Kidney epithelial cell (primary cell): ENCODE data around the gene ADAD2. TPM values are rescaled to one million over a fixed set of nuclear protein-coding genes. Genes with fewer than 3 reads are reported as not detected.

Source experiments
- DNase-seq: peaks from one replicate; pipeline ENCODE4 v3.0.0-alpha.2; 2010; ENCODE audit warnings: low read depth
- H3K27me3 ChIP-seq: 2 replicates; pipeline ENCODE4 v1.6.0; 2011; ENCODE audit warnings: low read length; ENCODE audit not compliant: control insufficient read depth, insufficient read depth
- H3K36me3 ChIP-seq: 2 replicates; pipeline ENCODE4 v1.5.1; 2011; ENCODE audit warnings: low read length; ENCODE audit not compliant: control insufficient read depth, insufficient read depth
- H3K4me3 ChIP-seq: 2 replicates; pipeline ENCODE4 v1.5.1; 2011; ENCODE audit warnings: low read depth, mild to moderate bottlenecking, control low read depth, low read length
- CTCF ChIP-seq: IDR thresholded peaks from 2 replicates; pipeline ENCODE4 v1.5.1; 2011; ENCODE audit warnings: mild to moderate bottlenecking, moderate library complexity, low read length, control low read depth, inconsistent platforms; ENCODE audit not compliant: insufficient read depth, poor library complexity, severe bottlenecking
- total RNA-seq: library from RNA; depleted of rRNA; stranded (reverse); fragments of >200 nt; gene quantifications from 2 replicates; pipeline ENCODE4 v1.2.3, GENCODE V29; 2015

Gene ADAD2
- total RNA-seq = not detected in 2 replicates

GRCh38 chr16:84190731-84191388 lies at the start of gene ADAD2:
Gene ADAD2, plus strand, starts transcription at chr16:84191157. Its CDS starts 74 bp downstream, at chr16:84191231.
- no peak for DNase-seq
- Histone ChIP-seq H3K27me3 (peaks cover 5% of the 10 kb centered on the region), H3K4me3 (no peak within 1 kb of the TSS), H3K36me3 (no peaks in the 10 kb centered on the region)
- no peak for TF ChIP-seq CTCF

GRCh38 chr16:84143081-84143480 lies 47.9 kb upstream of the ADAD2 start:
- TF ChIP-seq CTCF = no peak
- Histone ChIP-seq H3K4me3 (no peak overlapping the region), H3K27me3 (peaks cover 10% of the 10 kb centered on the region), H3K36me3 (no peaks in the 10 kb centered on the region)
- DNase-seq = no peak

- H3K27me3 ChIP-seq = peaks cover 10% of the 10 kb centered on the region
- no peak for DNase-seq
- peak overlapping the region; percentile 90 for H3K4me3 ChIP-seq
- H3K36me3 ChIP-seq = no peaks in the 10 kb centered on the region
- TF ChIP-seq CTCF = no peak
These were observed 47.2 kb upstream of the ADAD2 start for GRCh38 chr16:84143784-84144199.

GRCh38 chr16:84144209-84144858 lies 46.6 kb upstream of the ADAD2 start:
- TF ChIP-seq CTCF = peak; percentile 42
- DNase-seq = no peak

GRCh38 chr16:84144859-84145639 lies 45.9 kb upstream of the ADAD2 start, which contains the start of the genes DNAAF1 and HSDL1:
Gene DNAAF1, plus strand, starts transcription at chr16:84145308. Its CDS starts 133 bp downstream, at chr16:84145441.
Gene HSDL1, minus strand, starts transcription at chr16:84145177. Its CDS starts 13,856 bp downstream, at chr16:84131321.
- H3K36me3 ChIP-seq = no peaks in the 10 kb centered on the region
- DNase-seq = peak; percentile 28
- H3K4me3 ChIP-seq = peak within 1 kb of the TSS; percentile 90
- TF ChIP-seq CTCF = peak; percentile 13
- H3K27me3 ChIP-seq = peaks cover 10% of the 10 kb centered on the region

More at GRCh38 chr16:84144209-84144858, 46.6 kb upstream of the ADAD2 start:
- Histone ChIP-seq H3K4me3 (peak overlapping the region; percentile 90), H3K27me3 (peaks cover 10% of the 10 kb centered on the region), H3K36me3 (no peaks in the 10 kb centered on the region)
